HEK293 (cell line): Measurements from ENCODE around the gene XIRP2.

Experiments
- CTCF ChIA-PET: fragments of 350-600 bp; formaldehyde crosslinking; extraction: SDS; loops from one replicate; lab custom pipeline; 2021; ENCODE audit warnings: antibody characterized with exemption; lab: Yijun Ruan, JAX
- POLR2A ChIA-PET: fragments of 300-600 bp; formaldehyde crosslinking; extraction: SDS; loops from one replicate; lab custom pipeline; 2020; ENCODE audit warnings: antibody characterized with exemption, inconsistent platforms; lab: Yijun Ruan, JAX
- H3K27ac ChIP-seq: fragments of 200-500 bp; sonication (Bioruptor generic); 2 replicates; pipeline ENCODE4 v1.5.1; 2014; ENCODE audit warnings: low read depth, low read length, control low read depth, inconsistent platforms; ENCODE audit errors: extremely low read depth
- H3K36me3 ChIP-seq, 2 experiments: fragments of 200-500 bp in 1 of 2; sonication (Bioruptor generic) in 1 of 2; 1 replicate in 1 of 2; 2 replicates in 1 of 2; pipeline ENCODE4 v1.5.1; 2014 to 2017; ENCODE audit warnings: inconsistent platforms in 2 of 2, low read length in 2 of 2; ENCODE audit not compliant: control insufficient read depth in 2 of 2, insufficient read depth in 1 of 2
- H3K4me1 ChIP-seq: fragments of 200-500 bp; sonication (Bioruptor generic); 2 replicates; pipeline ENCODE4 v1.5.1; 2014; ENCODE audit warnings: mild to moderate bottlenecking, low read length, inconsistent platforms; ENCODE audit not compliant: control insufficient read depth, insufficient read depth
- H3K4me3 ChIP-seq: 2 replicates; pipeline ENCODE4 v1.5.1; 2011; ENCODE audit warnings: low read depth, mild to moderate bottlenecking, control low read depth, low read length, moderate library complexity
- H3K9me3 ChIP-seq: fragments of 200-500 bp; sonication (Bioruptor generic); 2 replicates; pipeline ENCODE4 v1.5.1; 2014; ENCODE audit warnings: low read depth, low read length, inconsistent platforms; ENCODE audit not compliant: control insufficient read depth, insufficient read depth
- AEBP2 ChIP-seq: fragments of 450-650 bp; formaldehyde crosslinking; IDR thresholded peaks from 2 replicates; pipeline ENCODE4 v1.5.1; 2016; ENCODE audit warnings: missing biosample characterization, missing genetic modification characterization, borderline replicate concordance
- PATZ1 ChIP-seq: fragments of 450-650 bp; formaldehyde crosslinking; IDR thresholded peaks from 2 replicates; pipeline ENCODE4 v1.5.1; 2016; ENCODE audit warnings: missing biosample characterization, missing genetic modification characterization
- PRDM4 ChIP-seq: fragments of 450-650 bp; formaldehyde crosslinking; IDR thresholded peaks from 2 replicates; pipeline ENCODE4 v1.5.1; 2017; ENCODE audit warnings: missing biosample characterization, missing genetic modification characterization
- RBAK ChIP-seq: fragments of 450-650 bp; formaldehyde crosslinking; IDR thresholded peaks from 2 replicates; pipeline ENCODE4 v1.5.1; 2016; ENCODE audit warnings: missing biosample characterization, missing genetic modification characterization
- TRIM28 ChIP-seq: IDR thresholded peaks from 2 replicates; pipeline ENCODE4 v1.6.1; 2011; ENCODE audit warnings: low read length, control low read depth, borderline replicate concordance
- ZFP3 ChIP-seq: fragments of 450-650 bp; formaldehyde crosslinking; IDR thresholded peaks from 2 replicates; pipeline ENCODE4 v1.5.1; 2016; ENCODE audit warnings: low read depth, missing biosample characterization, missing genetic modification characterization
- ZFP37 ChIP-seq: fragments of 450-650 bp; formaldehyde crosslinking; IDR thresholded peaks from 2 replicates; pipeline ENCODE4 v1.5.1; 2016; ENCODE audit warnings: missing biosample characterization, missing genetic modification characterization
- ZIC2 ChIP-seq: fragments of 450-650 bp; formaldehyde crosslinking; IDR thresholded peaks from 2 replicates; pipeline ENCODE4 v1.5.1; 2016; ENCODE audit warnings: missing biosample characterization, missing genetic modification characterization
- ZNF140 ChIP-seq: fragments of 450-650 bp; formaldehyde crosslinking; IDR thresholded peaks from 2 replicates; pipeline ENCODE4 v1.5.1; 2016; ENCODE audit warnings: missing biosample characterization, missing genetic modification characterization
- ZNF174 ChIP-seq: fragments of 450-650 bp; formaldehyde crosslinking; IDR thresholded peaks from 2 replicates; pipeline ENCODE4 v1.5.0; 2017; ENCODE audit warnings: missing biosample characterization, mild to moderate bottlenecking, missing genetic modification characterization
- ZNF202 ChIP-seq: fragments of 450-650 bp; formaldehyde crosslinking; IDR thresholded peaks from 2 replicates; pipeline ENCODE4 v1.5.1; 2016; ENCODE audit warnings: missing biosample characterization, missing genetic modification characterization, borderline replicate concordance
- ZNF239 ChIP-seq: fragments of 450-650 bp; formaldehyde crosslinking; IDR thresholded peaks from 2 replicates; pipeline ENCODE4 v1.5.1; 2016; ENCODE audit warnings: missing biosample characterization, missing genetic modification characterization
- ZNF354C ChIP-seq: fragments of 450-650 bp; formaldehyde crosslinking; IDR thresholded peaks from 2 replicates; pipeline ENCODE4 v1.5.1; 2016; ENCODE audit warnings: missing biosample characterization, missing genetic modification characterization, low read depth, borderline replicate concordance
- ZNF362 ChIP-seq: fragments of 450-650 bp; formaldehyde crosslinking; IDR thresholded peaks from 2 replicates; pipeline ENCODE4 v1.5.1; 2016; ENCODE audit warnings: missing biosample characterization, missing genetic modification characterization
- ZNF366 ChIP-seq: fragments of 450-650 bp; formaldehyde crosslinking; conservative IDR thresholded peaks from 2 replicates; pipeline ENCODE4 v1.5.1; 2016; ENCODE audit warnings: missing biosample characterization, missing genetic modification characterization
- ZNF555 ChIP-seq: fragments of 450-650 bp; formaldehyde crosslinking; conservative IDR thresholded peaks from 2 replicates; pipeline ENCODE4 v1.5.1; 2017; ENCODE audit warnings: missing biosample characterization, mild to moderate bottlenecking, missing genetic modification characterization, inconsistent platforms
- ZNF645 ChIP-seq: fragments of 450-650 bp; formaldehyde crosslinking; IDR thresholded peaks from 2 replicates; pipeline ENCODE4; 2016; ENCODE audit warnings: missing biosample characterization, missing genetic modification characterization
- ZNF654 ChIP-seq: fragments of 450-650 bp; formaldehyde crosslinking; IDR thresholded peaks from 2 replicates; pipeline ENCODE4 v1.5.1; 2016; ENCODE audit warnings: low read depth, missing biosample characterization, missing genetic modification characterization
- ZNF670 ChIP-seq: fragments of 450-650 bp; formaldehyde crosslinking; IDR thresholded peaks from 2 replicates; pipeline ENCODE4 v1.5.1; 2016; ENCODE audit warnings: missing biosample characterization, missing genetic modification characterization, low read depth
- ZNF747 ChIP-seq: fragments of 450-650 bp; formaldehyde crosslinking; IDR thresholded peaks from 2 replicates; pipeline ENCODE4 v1.5.1; 2016; ENCODE audit warnings: missing biosample characterization, missing genetic modification characterization
- ZNF776 ChIP-seq: fragments of 450-650 bp; formaldehyde crosslinking; IDR thresholded peaks from 2 replicates; pipeline ENCODE4 v1.5.0; 2017; ENCODE audit warnings: missing biosample characterization, missing genetic modification characterization, borderline replicate concordance
- ZNF843 ChIP-seq: fragments of 450-650 bp; formaldehyde crosslinking; IDR thresholded peaks from 2 replicates; pipeline ENCODE4 v1.5.1; 2016; ENCODE audit warnings: missing biosample characterization, missing genetic modification characterization
- ZSCAN16 ChIP-seq: fragments of 450-650 bp; formaldehyde crosslinking; IDR thresholded peaks from 2 replicates; pipeline ENCODE4 v1.5.1; 2016; ENCODE audit warnings: missing biosample characterization, missing genetic modification characterization
- ZSCAN18 ChIP-seq: fragments of 450-650 bp; formaldehyde crosslinking; IDR thresholded peaks from 2 replicates; pipeline ENCODE4 v1.5.1; 2016; ENCODE audit warnings: missing biosample characterization, missing genetic modification characterization

Gene XIRP2

GRCh38 chr2:166897666-166898065, 9.4 kb downstream of the XIRP2 start:
- no peak overlapping the region for H3K27ac ChIP-seq
- CTCF ChIA-PET: no interaction called here
- no peak overlapping the region for H3K4me3 ChIP-seq
- no peak for TF ChIP-seq ZNF747 (tag by site-specific recombination)
- TF ChIP-seq ZNF654 (tag by site-specific recombination): no peak
- TF ChIP-seq ZNF140 (tag by site-specific recombination): no peak
- no peak for TF ChIP-seq ZSCAN18
- no peak for TF ChIP-seq AEBP2 (tag by site-specific recombination)
- TF ChIP-seq ZNF843 (tag by site-specific recombination): no peak
- no peak for TF ChIP-seq ZNF202 (tag by site-specific recombination)
- TF ChIP-seq PRDM4: no peak
- no peak for TF ChIP-seq ZNF366 (tag by site-specific recombination)
- no peak for TF ChIP-seq RBAK (tag by site-specific recombination)
- TF ChIP-seq ZFP37 (tag by site-specific recombination): no peak
- TF ChIP-seq TRIM28: no peak
- H3K36me3 ChIP-seq: no peaks in the 10 kb centered on the region
- POLR2A ChIA-PET: no interaction called here
- no peaks in the 10 kb centered on the region for H3K4me1 ChIP-seq
- H3K9me3 ChIP-seq: no peaks in the 10 kb centered on the region

- POLR2A ChIA-PET: no interaction called here
- CTCF ChIA-PET: no interaction called here
- H3K36me3 ChIP-seq: no peaks in the 10 kb centered on the region
- TF ChIP-seq ZFP3 (tag by site-specific recombination) (no peak), ZIC2 (no peak), ZNF239 (no peak), ZNF776 (no peak), ZNF555 (tag by site-specific recombination) (no peak), ZNF354C (tag by site-specific recombination) (no peak), ZSCAN16 (no peak), ZNF174 (tag by site-specific recombination) (no peak), PATZ1 (no peak), ZNF362 (tag by site-specific recombination) (no peak), ZNF670 (tag by site-specific recombination) (no peak), ZNF645 (tag by site-specific recombination) (no peak), PRDM4 (no peak)
Observed at GRCh38 chr2:166899676-166900075, 11.4 kb downstream of the XIRP2 start.

More at GRCh38 chr2:166899676-166900075, 11.4 kb downstream of the XIRP2 start:
- Histone ChIP-seq H3K27ac (no peak overlapping the region), H3K4me1 (no peaks in the 10 kb centered on the region), H3K9me3 (no peaks in the 10 kb centered on the region), H3K4me3 (no peak overlapping the region)
